ENCODE results near the gene POLR3C. TPM values are rescaled to one million over a fixed set of nuclear protein-coding genes. Genes with fewer than 3 reads are reported as not detected.
"Not testable (repeated sequence)": the region's sequence is repeated elsewhere in the genome, so short reads cannot be mapped to it uniquely, and the experiment has no call there.

Gene POLR3C
- total RNA-seq (2014; rRNA removed; shearing (Covaris generic); ENCODE audit: low replicate concordance) = 13.9 and 24.8 TPM in 2 replicates

GRCh38 chr1:145823565-145824498, at the start of gene POLR3C, which contains the start of gene RNF115:
TSS of gene POLR3C (plus strand) at chr1:145824200. CDS start at chr1:145825777, 1,577 bp downstream.
TSS of gene RNF115 (minus strand) at chr1:145824095. CDS start at chr1:145823873, 222 bp downstream.
- in situ Hi-C loops (cut with HindIII; ENCODE audit: low pct_unique_long_range_greater_than_20kb, low sequenced_read_pairs) = no loop called here
- DNase-seq (ENCODE audit: low read depth) = peak; percentile 94

- in situ Hi-C loops (cut with HindIII; ENCODE audit: low pct_unique_long_range_greater_than_20kb, low sequenced_read_pairs) = no loop called here
These were observed 46.4 kb upstream of the POLR3C start for GRCh38 chr1:145777357-145778145.

GRCh38 chr1:145778146-145778540, 45.9 kb upstream of the POLR3C start:
- in situ Hi-C loops (cut with HindIII; ENCODE audit: low pct_unique_long_range_greater_than_20kb, low sequenced_read_pairs) = no loop called here
- DNase-seq (ENCODE audit: low read depth) = no peak

More at GRCh38 chr1:145777357-145778145, 46.4 kb upstream of the POLR3C start:
- DNase-seq (ENCODE audit: low read depth) = no peak

GRCh38 chr1:145782272-145783099, 41.5 kb upstream of the POLR3C start:
- in situ Hi-C loops (cut with HindIII; ENCODE audit: low pct_unique_long_range_greater_than_20kb, low sequenced_read_pairs) = no loop called here

GRCh38 chr1:145784409-145784808, 39.6 kb upstream of the POLR3C start:
- in situ Hi-C loops (cut with HindIII; ENCODE audit: low pct_unique_long_range_greater_than_20kb, low sequenced_read_pairs) = no loop called here
- DNase-seq (ENCODE audit: low read depth) = no peak

More at GRCh38 chr1:145782272-145783099, 41.5 kb upstream of the POLR3C start:
- peak; percentile 95 for DNase-seq (ENCODE audit: low read depth)

GRCh38 chr1:145785547-145785946, 38.5 kb upstream of the POLR3C start:
- peak; percentile 32 for DNase-seq (ENCODE audit: low read depth)
- in situ Hi-C loops (cut with HindIII; ENCODE audit: low pct_unique_long_range_greater_than_20kb, low sequenced_read_pairs) = no loop called here

GRCh38 chr1:145786271-145786670, 37.7 kb upstream of the POLR3C start:
- in situ Hi-C loops (cut with HindIII; ENCODE audit: low pct_unique_long_range_greater_than_20kb, low sequenced_read_pairs) = no loop called here
- no peak for DNase-seq (ENCODE audit: low read depth)

- in situ Hi-C loops (cut with HindIII; ENCODE audit: low pct_unique_long_range_greater_than_20kb, low sequenced_read_pairs) = no loop called here
- no peak for DNase-seq (ENCODE audit: low read depth)
These were observed 35.4 kb upstream of the POLR3C start for GRCh38 chr1:145788580-145788979.

- DNase-seq (ENCODE audit: low read depth) = not testable (repeated sequence)
- in situ Hi-C loops (cut with HindIII; ENCODE audit: low pct_unique_long_range_greater_than_20kb, low sequenced_read_pairs) = loop anchor here (10.0 kb wide), 1 partner anchor 53 kb away; the partner anchor contains the start of gene NUDT17
These were observed 32.1 kb upstream of the POLR3C start for GRCh38 chr1:145791860-145792259.

GRCh38 chr1:145792484-145792883, 31.5 kb upstream of the POLR3C start:
- in situ Hi-C loops (cut with HindIII; ENCODE audit: low pct_unique_long_range_greater_than_20kb, low sequenced_read_pairs) = loop anchor here (10.0 kb wide), 1 partner anchor 52 kb away; the partner anchor contains the start of gene NUDT17
- no peak for DNase-seq (ENCODE audit: low read depth)

GRCh38 chr1:145795257-145795881, 28.6 kb upstream of the POLR3C start:
- in situ Hi-C loops (cut with HindIII; ENCODE audit: low pct_unique_long_range_greater_than_20kb, low sequenced_read_pairs) = loop anchor here (10.0 kb wide), 1 partner anchor 49 kb away; the partner anchor contains the start of gene NUDT17
- DNase-seq (ENCODE audit: low read depth) = no peak

- in situ Hi-C loops (cut with HindIII; ENCODE audit: low pct_unique_long_range_greater_than_20kb, low sequenced_read_pairs) = loop anchor here (10.0 kb wide), 1 partner anchor 48 kb away; the partner anchor contains the start of gene NUDT17
- DNase-seq (ENCODE audit: low read depth) = no peak
These were observed 27.2 kb upstream of the POLR3C start for GRCh38 chr1:145796753-145797152.

- in situ Hi-C loops (cut with HindIII; ENCODE audit: low pct_unique_long_range_greater_than_20kb, low sequenced_read_pairs) = loop anchor here (10.0 kb wide), 1 partner anchor 45 kb away; the partner anchor contains the start of gene NUDT17
- DNase-seq (ENCODE audit: low read depth) = no peak
These were observed 24.2 kb upstream of the POLR3C start for GRCh38 chr1:145799806-145800205.

GRCh38 chr1:145804235-145805045, 19.6 kb upstream of the POLR3C start:
- in situ Hi-C loops (cut with HindIII; ENCODE audit: low pct_unique_long_range_greater_than_20kb, low sequenced_read_pairs) = no loop called here

GRCh38 chr1:145805057-145805456, 18.9 kb upstream of the POLR3C start:
- in situ Hi-C loops (cut with HindIII; ENCODE audit: low pct_unique_long_range_greater_than_20kb, low sequenced_read_pairs) = no loop called here
- DNase-seq (ENCODE audit: low read depth) = no peak

More at GRCh38 chr1:145804235-145805045, 19.6 kb upstream of the POLR3C start:
- no peak for DNase-seq (ENCODE audit: low read depth)

GRCh38 chr1:145806408-145806807, 17.6 kb upstream of the POLR3C start:
- in situ Hi-C loops (cut with HindIII; ENCODE audit: low pct_unique_long_range_greater_than_20kb, low sequenced_read_pairs) = no loop called here
- no peak for DNase-seq (ENCODE audit: low read depth)

All from Caki2 (cell line).